Progenitor cell of endocrine pancreas (in vitro differentiated cells): ENCODE results near the gene MLF1. TPM values are rescaled to one million over a fixed set of nuclear protein-coding genes. Genes with fewer than 3 reads are reported as not detected.

Source experiments
- DNase-seq: peaks from one replicate; pipeline ENCODE4 v3.0.0; 2021; ENCODE audit warnings: low spot score; ENCODE audit not compliant: unreplicated experiment
- H3K27ac Mint-ChIP-seq: 2 replicates; pipeline ENCODE4 v1.8.0; 2021; ENCODE audit warnings: mild to moderate bottlenecking, moderate library complexity, mixed read lengths
- H3K27me3 Mint-ChIP-seq: 2 replicates; pipeline ENCODE4 v1.8.0; 2021; ENCODE audit warnings: mixed read lengths
- H3K36me3 Mint-ChIP-seq: 2 replicates; pipeline ENCODE4 v1.8.0; 2022; ENCODE audit warnings: mixed read lengths; ENCODE audit not compliant: insufficient read depth
- H3K4me1 Mint-ChIP-seq: 2 replicates; pipeline ENCODE4 v1.8.0; 2021; ENCODE audit warnings: low read depth, mixed read lengths
- H3K4me3 Mint-ChIP-seq: 2 replicates; pipeline ENCODE4 v1.8.0; 2021; ENCODE audit warnings: low read depth, mild to moderate bottlenecking, moderate library complexity, mixed read lengths
- H3K9me3 Mint-ChIP-seq: 2 replicates; pipeline ENCODE4 v1.8.0; 2021; ENCODE audit warnings: low read depth, mixed read lengths
- CTCF ChIP-seq: fragments of 200-600 bp; sonication (generic); IDR thresholded peaks from one replicate; pipeline ENCODE4 v1.5.0; 2021; ENCODE audit warnings: antibody characterized with exemption, mild to moderate bottlenecking; ENCODE audit not compliant: unreplicated experiment
- total RNA-seq: library from RNA; stranded (reverse); gene quantifications from 2 replicates; pipeline ENCODE4 v1.2.1, GENCODE V29; 2021

The MLF1 gene
- total RNA-seq, 1 donor from 2014 or later = 21.7 TPM

GRCh38 chr3:158568784-158569183, 2.2 kb upstream of the MLF1 start:
- no peak overlapping the region for H3K4me3 Mint-ChIP-seq
- H3K4me1 Mint-ChIP-seq = peaks cover 4% of the 10 kb centered on the region
- H3K27me3 Mint-ChIP-seq = peaks cover 22% of the 10 kb centered on the region
- peaks cover 10% of the 10 kb centered on the region for H3K9me3 Mint-ChIP-seq
- no peak for TF ChIP-seq CTCF
- H3K27ac Mint-ChIP-seq = no peak overlapping the region
- H3K36me3 Mint-ChIP-seq = no peaks in the 10 kb centered on the region
- DNase-seq = no peak

- Mint-ChIP-seq H3K27me3 (peaks cover 22% of the 10 kb centered on the region), H3K36me3 (no peaks in the 10 kb centered on the region), H3K4me1 (peaks cover 4% of the 10 kb centered on the region), H3K27ac (no peak overlapping the region), H3K4me3 (no peak overlapping the region), H3K9me3 (peaks cover 10% of the 10 kb centered on the region)
- TF ChIP-seq CTCF = no peak
- no peak for DNase-seq
Measured at GRCh38 chr3:158569794-158570193, 1.2 kb upstream of the MLF1 start.

GRCh38 chr3:158571969-158572765, 1.2 kb downstream of the MLF1 start:
- Mint-ChIP-seq H3K9me3 (peaks cover 3% of the 10 kb centered on the region), H3K27ac (no peak overlapping the region), H3K4me3 (no peak overlapping the region), H3K27me3 (peaks cover 22% of the 10 kb centered on the region), H3K4me1 (peaks cover 4% of the 10 kb centered on the region), H3K36me3 (no peaks in the 10 kb centered on the region)
- no peak for TF ChIP-seq CTCF
- DNase-seq = no peak

GRCh38 chr3:158572766-158573060, 1.7 kb downstream of the MLF1 start:
- no peak for TF ChIP-seq CTCF
- Mint-ChIP-seq H3K4me1 (peaks cover 4% of the 10 kb centered on the region), H3K4me3 (peak overlapping the region; percentile 16), H3K36me3 (no peaks in the 10 kb centered on the region), H3K27me3 (peaks cover 22% of the 10 kb centered on the region), H3K27ac (no peak overlapping the region), H3K9me3 (peaks cover 3% of the 10 kb centered on the region)
- no peak for DNase-seq

GRCh38 chr3:158573714-158574113, 2.7 kb downstream of the MLF1 start:
- no peak for DNase-seq
- H3K4me1 Mint-ChIP-seq = peaks cover 4% of the 10 kb centered on the region
- no peaks in the 10 kb centered on the region for H3K36me3 Mint-ChIP-seq
- no peak overlapping the region for H3K4me3 Mint-ChIP-seq
- H3K27ac Mint-ChIP-seq = no peak overlapping the region
- H3K9me3 Mint-ChIP-seq = peaks cover 3% of the 10 kb centered on the region
- TF ChIP-seq CTCF = no peak
- peaks cover 13% of the 10 kb centered on the region for H3K27me3 Mint-ChIP-seq
